ENCODE data around the gene THSD7A. TPM values are rescaled to one million over a fixed set of nuclear protein-coding genes. Genes with fewer than 3 reads are reported as not detected.

The THSD7A gene
- total RNA-seq, result 1 to 10 TPM in 2 of 5 experiments, not detected in 3; 1.2 to 1.3 TPM
- polyA plus RNA-seq, result not detected
- 0.94 reads per million for total RNA-seq

DNA sequence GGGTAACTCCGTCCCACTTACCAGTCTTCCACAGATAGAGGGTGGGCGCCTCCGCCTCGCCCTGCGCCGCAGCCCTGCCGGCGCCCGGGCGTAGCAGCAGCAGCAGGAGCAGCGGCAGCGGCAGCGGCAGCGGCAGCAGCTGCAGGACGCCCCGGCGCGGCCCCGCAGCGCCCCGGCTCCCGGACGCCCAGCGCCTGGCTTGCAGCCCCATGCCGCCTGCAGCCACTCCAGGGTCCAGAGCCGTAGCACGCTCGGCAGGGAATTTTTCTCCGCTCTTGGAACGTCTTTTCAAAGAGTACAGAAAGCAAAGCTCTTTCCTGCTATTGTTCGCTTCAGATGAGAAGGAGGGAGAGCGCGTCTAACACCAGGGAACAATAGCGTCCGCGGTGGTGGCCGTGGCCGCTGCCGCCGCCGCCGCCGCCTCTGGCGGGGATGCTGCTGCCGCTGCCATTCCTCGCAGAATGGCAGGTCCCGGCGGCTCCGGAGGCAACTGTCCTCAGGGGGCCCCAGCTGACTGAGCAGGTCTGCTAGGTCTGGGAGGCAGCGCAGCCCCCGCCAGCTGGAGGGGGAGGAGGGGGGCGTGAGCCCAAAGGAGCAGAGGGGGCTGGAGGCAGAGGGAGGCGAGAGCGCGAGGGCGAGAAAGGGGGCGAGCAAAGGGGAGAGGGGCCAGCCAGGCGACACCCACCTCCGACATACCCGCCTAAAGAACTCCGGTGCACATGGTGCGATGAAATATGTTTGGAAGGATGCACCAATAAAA is at the start of gene THSD7A:
THSD7A (minus strand) TSS at position 463 of the 760 bp plus-strand sequence; CDS start at position 211, 252 bp downstream.
- H3K4me3 Mint-ChIP-seq, result peak within 1 kb of the TSS in 8 of 10 donors; percentile 20 to 47 (median 34)
- peak in 2 of 9 donors; percentile 2 to 26 for DNase-seq
- CTCF ChIA-PET, result no interaction called here
- Histone ChIP-seq H3K27ac (ENCODE audit: low read depth, low read length) (no peak within 1 kb of the TSS), H3K27me3 (ENCODE audit: control insufficient read depth in 2 of 2, insufficient read depth in 2 of 2, low read length in 2 of 2) (peaks cover 0 to 4% of the 10 kb centered on the region in 2 donors), H3K4me3 (ENCODE audit: low read length) (no peak within 1 kb of the TSS), H3K9me3 (ENCODE audit: control insufficient read depth in 2 of 3, low read length in 3 of 3) (no peaks in the 10 kb centered on the region), H3K4me1 (ENCODE audit: control insufficient read depth in 2 of 2, insufficient read depth in 2 of 2, low read length in 2 of 2) (no peaks in the 10 kb centered on the region), H3K36me3 (ENCODE audit: control insufficient read depth in 2 of 3, insufficient read depth in 3 of 3, low read length in 3 of 3) (no peaks in the 10 kb centered on the region)
- peaks cover 0 to 7% (median 0%) of the 10 kb centered on the region in 11 donors for H3K9me3 Mint-ChIP-seq
- intact Hi-C loops (cut with micrococcal nuclease), result loop anchor here in 1 of 2 donors (10.0 kb wide), 1 partner anchor 663 kb away; no protein-coding TSS in a partner anchor
- peak; percentile 70 for ATAC-seq
- H3K27me3 Mint-ChIP-seq, result peaks cover 31 to 55% (median 36%) of the 10 kb centered on the region in 5 donors
- no peaks in the 10 kb centered on the region for H3K36me3 Mint-ChIP-seq
- peaks cover 0 to 14% (median 9%) of the 10 kb centered on the region in 7 donors for H3K4me1 Mint-ChIP-seq
- POLR2A ChIA-PET, result no interaction called here
- no peak within 1 kb of the TSS for H3K27ac Mint-ChIP-seq

DNA sequence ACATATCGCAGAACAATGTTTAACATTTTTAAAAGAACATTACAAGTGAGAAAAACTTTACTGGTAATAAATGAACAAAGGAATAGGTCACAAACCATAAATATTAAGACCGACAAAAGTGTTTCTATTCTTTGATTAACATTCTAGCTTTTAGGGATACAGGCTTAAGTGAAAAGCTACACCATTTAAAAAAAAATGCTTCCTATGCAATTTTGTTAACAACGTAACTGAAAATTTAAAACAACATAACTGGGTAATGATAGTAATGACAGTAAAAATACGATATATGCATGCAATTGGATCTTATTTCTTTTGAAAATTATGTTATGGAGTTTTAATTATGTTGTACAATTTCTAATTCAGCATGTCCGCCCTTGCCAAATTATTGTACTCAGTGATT is 49.7 kb upstream of the THSD7A start:
- H3K4me3 ChIP-seq (ENCODE audit: low read length), result no peak overlapping the region
- H3K4me1 ChIP-seq (ENCODE audit: control insufficient read depth in 2 of 2, insufficient read depth in 2 of 2, low read length in 2 of 2), result no peaks in the 10 kb centered on the region
- H3K27ac ChIP-seq (ENCODE audit: low read depth, low read length), result no peak overlapping the region
- no peaks in the 10 kb centered on the region for H3K27me3 Mint-ChIP-seq
- H3K9me3 Mint-ChIP-seq, result peaks cover 0 to 5% (median 0%) of the 10 kb centered on the region in 11 donors
- DNase-seq (no peak), ATAC-seq (no peak)
- H3K27ac Mint-ChIP-seq, result no peak overlapping the region
- intact Hi-C loops (cut with micrococcal nuclease), result no loop called here
- no peak overlapping the region for H3K4me3 Mint-ChIP-seq
- no peaks in the 10 kb centered on the region for H3K36me3 Mint-ChIP-seq
- no peaks in the 10 kb centered on the region for H3K9me3 ChIP-seq (ENCODE audit: control insufficient read depth in 2 of 3, low read length in 3 of 3)
- H3K36me3 ChIP-seq (ENCODE audit: control insufficient read depth in 2 of 3, insufficient read depth in 3 of 3, low read length in 3 of 3), result no peaks in the 10 kb centered on the region
- ChIA-PET POLR2A (no interaction called here), CTCF (no interaction called here)
- H3K27me3 ChIP-seq (ENCODE audit: control insufficient read depth in 2 of 2, insufficient read depth in 2 of 2, low read length in 2 of 2), result no peaks in the 10 kb centered on the region
- no peaks in the 10 kb centered on the region for H3K4me1 Mint-ChIP-seq

- H3K4me3 Mint-ChIP-seq, result no peak overlapping the region
- H3K27ac Mint-ChIP-seq, result no peak overlapping the region
- no peaks in the 10 kb centered on the region for H3K4me1 Mint-ChIP-seq
- CTCF ChIA-PET, result no interaction called here
- POLR2A ChIA-PET, result no interaction called here
- Histone ChIP-seq H3K36me3 (ENCODE audit: control insufficient read depth in 2 of 3, insufficient read depth in 3 of 3, low read length in 3 of 3) (no peaks in the 10 kb centered on the region), H3K4me3 (ENCODE audit: low read length) (no peak overlapping the region), H3K27me3 (ENCODE audit: control insufficient read depth in 2 of 2, insufficient read depth in 2 of 2, low read length in 2 of 2) (no peaks in the 10 kb centered on the region), H3K27ac (ENCODE audit: low read depth, low read length) (no peak overlapping the region), H3K4me1 (ENCODE audit: control insufficient read depth in 2 of 2, insufficient read depth in 2 of 2, low read length in 2 of 2) (no peaks in the 10 kb centered on the region), H3K9me3 (ENCODE audit: control insufficient read depth in 2 of 3, low read length in 3 of 3) (no peaks in the 10 kb centered on the region)
- ATAC-seq (no peak), DNase-seq (no peak)
- no peaks in the 10 kb centered on the region for H3K27me3 Mint-ChIP-seq
- no peaks in the 10 kb centered on the region for H3K36me3 Mint-ChIP-seq
- intact Hi-C loops (cut with micrococcal nuclease), result no loop called here
- peaks cover 0 to 4% (median 0%) of the 10 kb centered on the region in 11 donors for H3K9me3 Mint-ChIP-seq
Measured at GRCh38 chr7:11875635-11876034, 43.6 kb upstream of the THSD7A start.

GRCh38 chr7:11865671-11866070 is 33.7 kb upstream of the THSD7A start:
- ATAC-seq (no peak), DNase-seq (no peak)
- Histone ChIP-seq H3K4me3 (ENCODE audit: low read length) (no peak overlapping the region), H3K27me3 (ENCODE audit: control insufficient read depth in 2 of 2, insufficient read depth in 2 of 2, low read length in 2 of 2) (no peaks in the 10 kb centered on the region), H3K4me1 (ENCODE audit: control insufficient read depth in 2 of 2, insufficient read depth in 2 of 2, low read length in 2 of 2) (no peaks in the 10 kb centered on the region), H3K27ac (ENCODE audit: low read depth, low read length) (no peak overlapping the region), H3K9me3 (ENCODE audit: control insufficient read depth in 2 of 3, low read length in 3 of 3) (no peaks in the 10 kb centered on the region), H3K36me3 (ENCODE audit: control insufficient read depth in 2 of 3, insufficient read depth in 3 of 3, low read length in 3 of 3) (no peaks in the 10 kb centered on the region)
- intact Hi-C loops (cut with micrococcal nuclease), result no loop called here
- H3K4me3 Mint-ChIP-seq, result no peak overlapping the region
- peaks cover 3 to 27% (median 8%) of the 10 kb centered on the region in 11 donors for H3K9me3 Mint-ChIP-seq
- peaks cover 0 to 5% (median 0%) of the 10 kb centered on the region in 5 donors for H3K36me3 Mint-ChIP-seq
- H3K27ac Mint-ChIP-seq, result no peak overlapping the region
- no peaks in the 10 kb centered on the region for H3K4me1 Mint-ChIP-seq
- CTCF ChIA-PET, result no interaction called here
- H3K27me3 Mint-ChIP-seq, result no peaks in the 10 kb centered on the region
- POLR2A ChIA-PET, result no interaction called here

GRCh38 chr7:11858622-11859302 is 26.8 kb upstream of the THSD7A start:
- H3K4me1 Mint-ChIP-seq, result no peaks in the 10 kb centered on the region
- no peaks in the 10 kb centered on the region for H3K27me3 Mint-ChIP-seq
- H3K27ac Mint-ChIP-seq, result no peak overlapping the region
- Histone ChIP-seq H3K27me3 (ENCODE audit: control insufficient read depth in 2 of 2, insufficient read depth in 2 of 2, low read length in 2 of 2) (no peaks in the 10 kb centered on the region), H3K27ac (ENCODE audit: low read depth, low read length) (no peak overlapping the region), H3K9me3 (ENCODE audit: control insufficient read depth in 2 of 3, low read length in 3 of 3) (no peaks in the 10 kb centered on the region), H3K4me3 (ENCODE audit: low read length) (no peak overlapping the region), H3K36me3 (ENCODE audit: control insufficient read depth in 2 of 3, insufficient read depth in 3 of 3, low read length in 3 of 3) (no peaks in the 10 kb centered on the region), H3K4me1 (ENCODE audit: control insufficient read depth in 2 of 2, insufficient read depth in 2 of 2, low read length in 2 of 2) (no peaks in the 10 kb centered on the region)
- POLR2A ChIA-PET, result no interaction called here
- DNase-seq, result no peak
- ATAC-seq, result no peak
- no peaks in the 10 kb centered on the region for H3K36me3 Mint-ChIP-seq
- intact Hi-C loops (cut with micrococcal nuclease), result no loop called here
- CTCF ChIA-PET, result interaction anchor here (0.7 kb wide), 1 partner anchor 11 kb away, joined by 3 read pairs; no protein-coding TSS in a partner anchor
- H3K4me3 Mint-ChIP-seq, result no peak overlapping the region
- peaks cover 0 to 5% (median 0%) of the 10 kb centered on the region in 11 donors for H3K9me3 Mint-ChIP-seq

- CTCF ChIA-PET, result interaction anchor here (0.7 kb wide), 1 partner anchor 12 kb away, joined by 3 read pairs; no protein-coding TSS in a partner anchor
- Mint-ChIP-seq H3K27ac (no peak overlapping the region), H3K9me3 (peaks cover 0 to 5% (median 0%) of the 10 kb centered on the region in 11 donors), H3K4me1 (no peaks in the 10 kb centered on the region), H3K36me3 (no peaks in the 10 kb centered on the region), H3K4me3 (no peak overlapping the region), H3K27me3 (no peaks in the 10 kb centered on the region)
- Histone ChIP-seq H3K27me3 (ENCODE audit: control insufficient read depth in 2 of 2, insufficient read depth in 2 of 2, low read length in 2 of 2) (no peaks in the 10 kb centered on the region), H3K4me1 (ENCODE audit: control insufficient read depth in 2 of 2, insufficient read depth in 2 of 2, low read length in 2 of 2) (no peaks in the 10 kb centered on the region), H3K4me3 (ENCODE audit: low read length) (no peak overlapping the region), H3K9me3 (ENCODE audit: control insufficient read depth in 2 of 3, low read length in 3 of 3) (no peaks in the 10 kb centered on the region), H3K27ac (ENCODE audit: low read depth, low read length) (no peak overlapping the region), H3K36me3 (ENCODE audit: control insufficient read depth in 2 of 3, insufficient read depth in 3 of 3, low read length in 3 of 3) (no peaks in the 10 kb centered on the region)
- intact Hi-C loops (cut with micrococcal nuclease), result no loop called here
- DNase-seq (no peak), ATAC-seq (no peak)
- POLR2A ChIA-PET, result no interaction called here
Measured at GRCh38 chr7:11858026-11858425, 26.0 kb upstream of the THSD7A start.
